ENCODE results near the gene AOC1. TPM values are rescaled to one million over a fixed set of nuclear protein-coding genes. Genes with fewer than 3 reads are reported as not detected.

The AOC1 gene
- total and polyA plus RNA-seq, 10 of the 15 experiments (the other 5 are each of a cell fraction or from before 2014, with no cell fraction given), result 0.07 TPM; not detected in 9

DNA sequence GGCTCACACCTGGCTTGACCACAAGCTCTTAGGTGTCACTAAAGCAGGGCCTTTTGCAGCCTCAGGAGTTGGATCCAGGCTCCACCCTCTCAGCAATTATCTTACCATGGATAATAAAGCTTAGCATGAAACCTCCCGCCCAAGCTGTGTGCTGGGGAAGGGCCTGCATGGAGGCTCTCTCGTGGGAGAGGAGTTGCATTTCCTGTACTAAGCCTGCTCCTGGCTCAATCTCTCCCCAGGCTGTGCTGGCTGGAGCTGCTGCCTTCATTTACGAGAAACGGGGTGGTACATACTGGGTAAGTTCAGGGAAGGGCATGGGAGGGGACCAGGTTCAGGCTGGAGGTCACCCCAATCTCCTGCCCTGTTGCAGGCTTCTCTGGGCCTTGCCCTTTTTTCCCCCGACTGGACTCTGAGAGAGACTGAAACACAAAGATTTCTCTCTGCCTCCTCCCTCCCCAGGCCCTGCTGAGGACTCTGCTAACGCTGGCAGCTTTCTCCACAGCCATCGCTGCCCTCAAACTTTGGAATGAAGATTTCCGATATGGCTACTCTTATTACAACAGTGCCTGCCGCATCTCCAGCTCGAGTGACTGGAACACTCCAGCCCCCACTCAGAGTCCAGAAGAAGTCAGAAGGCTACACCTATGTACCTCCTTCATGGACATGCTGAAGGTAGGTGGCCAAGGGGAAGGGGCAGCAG is 49.0 kb upstream of the AOC1 start:
- H3K9me3 ChIP-seq (replicated peaks; ENCODE audit: control insufficient read depth, insufficient read depth, low read length), result no peaks in the 10 kb centered on the region; the same call in 2 of the 3 replicates
- WGBS (ENCODE audit: insufficient coverage, insufficient replicate concordance, low lambda C conversion rate, missing lambda C conversion rate), result 23% methylated on average over 10 of the region's 10 CpGs
- H3K27ac ChIP-seq (ENCODE audit: control insufficient read depth, insufficient read depth), result no peak overlapping the region
- DNase-seq (ENCODE audit: low read depth, low spot score), result no peak
- FAIRE-seq, result no peak
- no peak overlapping the region for H2AFZ ChIP-seq (ENCODE audit: control insufficient read depth, low read depth, low read length)
- in situ Hi-C loops (cut with MboI), result no loop called here
- H3K79me2 ChIP-seq (ENCODE audit: control insufficient read depth, insufficient read depth, low read length), result no peaks in the 10 kb centered on the region
- no peak for ATAC-seq
- H3K27me3 ChIP-seq (replicated peaks in 1 of 2; ENCODE audit: control insufficient read depth in 2 of 2, insufficient read depth in 2 of 2, low read length in 1 of 2), result peaks cover 8 to 14% of the 10 kb centered on the region in 2 experiments; a peak in 3 of 4 replicates
- TF ChIP-seq POU2F2 (IDR thresholded peaks at IDR 0.05; ENCODE audit: borderline replicate concordance, low read depth, low read length), result no peak
- TF ChIP-seq YBX1 (IDR thresholded peaks at IDR 0.05), result no peak
- TF ChIP-seq BACH1 (IDR thresholded peaks at IDR 0.05; ENCODE audit: borderline replicate concordance), result no peak
- TF ChIP-seq, protein P1, sequence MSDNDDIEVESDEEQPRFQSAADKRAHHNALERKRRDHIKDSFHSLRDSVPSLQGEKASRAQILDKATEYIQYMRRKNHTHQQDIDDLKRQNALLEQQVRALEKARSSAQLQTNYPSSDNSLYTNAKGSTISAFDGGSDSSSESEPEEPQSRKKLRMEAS (IDR thresholded peaks at IDR 0.05; ENCODE audit: low read depth, low read length), result no peak
- TF ChIP-seq PAX8 (IDR thresholded peaks at IDR 0.05), result no peak
- TF ChIP-seq GATAD2B (conservative IDR thresholded peaks at IDR 0.05; ENCODE audit: low read depth), result no peak
- TF ChIP-seq, protein P2, sequence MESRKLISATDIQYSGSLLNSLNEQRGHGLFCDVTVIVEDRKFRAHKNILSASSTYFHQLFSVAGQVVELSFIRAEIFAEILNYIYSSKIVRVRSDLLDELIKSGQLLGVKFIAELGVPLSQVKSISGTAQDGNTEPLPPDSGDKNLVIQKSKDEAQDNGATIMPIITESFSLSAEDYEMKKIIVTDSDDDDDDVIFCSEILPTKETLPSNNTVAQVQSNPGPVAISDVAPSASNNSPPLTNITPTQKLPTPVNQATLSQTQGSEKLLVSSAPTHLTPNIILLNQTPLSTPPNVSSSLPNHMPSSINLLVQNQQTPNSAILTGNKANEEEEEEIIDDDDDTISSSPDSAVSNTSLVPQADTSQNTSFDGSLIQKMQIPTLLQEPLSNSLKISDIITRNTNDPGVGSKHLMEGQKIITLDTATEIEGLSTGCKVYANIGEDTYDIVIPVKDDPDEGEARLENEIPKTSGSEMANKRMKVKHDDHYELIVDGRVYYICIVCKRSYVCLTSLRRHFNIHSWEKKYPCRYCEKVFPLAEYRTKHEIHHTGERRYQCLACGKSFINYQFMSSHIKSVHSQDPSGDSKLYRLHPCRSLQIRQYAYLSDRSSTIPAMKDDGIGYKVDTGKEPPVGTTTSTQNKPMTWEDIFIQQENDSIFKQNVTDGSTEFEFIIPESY (IDR thresholded peaks at IDR 0.05), result no peak
- no peak for TF ChIP-seq FOXK2 (IDR thresholded peaks at IDR 0.05)
- TF ChIP-seq RAD21 (IDR thresholded peaks at IDR 0.05; ENCODE audit: insufficient read depth, low read depth, low read length), result no peak
- no peaks in the 10 kb centered on the region for H3K4me1 ChIP-seq (ENCODE audit: control insufficient read depth, insufficient read depth, low read length)
- no peaks in the 10 kb centered on the region for H3K36me3 ChIP-seq (ENCODE audit: control insufficient read depth in 2 of 2, insufficient read depth in 2 of 2, low read length in 1 of 2)
- intact Hi-C loops (cut with micrococcal nuclease; ENCODE audit: unreplicated experiment), result no loop called here
- H3K4me2 ChIP-seq (ENCODE audit: control insufficient read depth, insufficient read depth), result no peak overlapping the region
- ChIA-PET SMC1A (ENCODE audit: uncharacterized antibody, unreplicated experiment) (no interaction called here), POLR2A (no interaction called here), CTCF (interaction anchor here (1.6 kb wide), 1 partner anchor 25 kb away, joined by 4 read pairs; no protein-coding TSS in a partner anchor), RAD21 (ENCODE audit: unreplicated experiment) (no interaction called here)
- no TSS peak for BruUV-seq (replicated peaks)
- no peak overlapping the region for H3K9ac ChIP-seq (ENCODE audit: control insufficient read depth, insufficient read depth, low read length)
- no peak overlapping the region for H3K4me3 ChIP-seq
- no peaks in the 10 kb centered on the region for H4K20me1 ChIP-seq (ENCODE audit: control insufficient read depth, insufficient read depth)

Measured in GM12878 (cell line).